OCI-LY3 (cell line): ENCODE data around the gene ARHGAP15.

Experiments used
- H2AFZ ChIP-seq: fragments of 200-600, 300-600 bp; shearing (Covaris generic); 2 replicates; pipeline ENCODE4 v1.6.0; 2014; ENCODE audit warnings: antibody characterized with exemption, low read depth, low read length
- H3K27ac ChIP-seq: fragments of 200-600, 300-600 bp; sonication (generic); 2 replicates; pipeline ENCODE4 v1.5.1; 2014; ENCODE audit warnings: mild to moderate bottlenecking, low read length, moderate library complexity, mixed read lengths
- H3K27me3 ChIP-seq: fragments of 200-600, 300-600 bp; sonication (generic); 2 replicates; pipeline ENCODE4 v1.6.1; 2014; ENCODE audit warnings: low read depth, low read length, mixed read lengths
- H3K36me3 ChIP-seq: fragments of 200-600, 300-600 bp; sonication (generic); replicated peaks from 2 replicates; pipeline ENCODE3; 2014; ENCODE audit warnings: low read depth, low read length, mixed read lengths
- H3K4me1 ChIP-seq: fragments of 300-600, 200-600 bp; sonication (generic); 2 replicates; pipeline ENCODE4 v1.6.1; 2014; ENCODE audit warnings: low read length, mixed read lengths
- H3K4me2 ChIP-seq: fragments of 200-600, 300-600 bp; sonication (generic); 2 replicates; pipeline ENCODE4 v1.6.1; 2014; ENCODE audit warnings: low read length, mixed read lengths
- H3K4me3 ChIP-seq: fragments of 300-600, 200-600 bp; sonication (generic); 2 replicates; pipeline ENCODE4 v1.5.1; 2014; ENCODE audit warnings: antibody characterized with exemption, mild to moderate bottlenecking, low read length, moderate library complexity
- H3K79me2 ChIP-seq: fragments of 300-600, 200-600 bp; shearing (Covaris generic); 2 replicates; pipeline ENCODE4 v1.6.1; 2014; ENCODE audit warnings: mild to moderate bottlenecking, low read length, mixed read lengths
- H3K9ac ChIP-seq: fragments of 300-600, 200-600 bp; shearing (Covaris generic); 2 replicates; pipeline ENCODE4 v1.6.0; 2014; ENCODE audit warnings: mild to moderate bottlenecking, low read length, moderate library complexity
- H3K9me3 ChIP-seq: fragments of 200-600, 300-600 bp; shearing (Covaris generic); 2 replicates; pipeline ENCODE4 v1.6.1; 2014; ENCODE audit warnings: low read length, mixed read lengths; ENCODE audit not compliant: insufficient read depth
- H4K20me1 ChIP-seq: fragments of 200-600, 300-600 bp; sonication (generic); 2 replicates; pipeline ENCODE4 v1.6.1; 2016; ENCODE audit warnings: low read length, mixed read lengths; ENCODE audit not compliant: insufficient read depth
- CTCF ChIP-seq: fragments of 200-600, 300-600 bp; sonication (generic); IDR thresholded peaks from 2 replicates; pipeline ENCODE4 v1.5.1; 2014; ENCODE audit warnings: antibody characterized with exemption, low read length, low read depth
- EZH2phosphoT487 ChIP-seq: fragments of 200-600 bp; shearing (Covaris generic); IDR thresholded peaks from 2 replicates; pipeline ENCODE4 v1.6.1; 2018; ENCODE audit warnings: antibody characterized with exemption, mixed run types, low read depth

ARHGAP15 gene

GRCh38 chr2:143807671-143808070 lies 678.5 kb downstream of the ARHGAP15 start:
- TF ChIP-seq EZH2phosphoT487: no peak
- no peak for TF ChIP-seq CTCF
- Histone ChIP-seq H3K4me3 (no peak overlapping the region), H2AFZ (no peak overlapping the region), H3K9me3 (0 out of 2 replicates have a peak, but pooled peaks cover 3% of the 10 kb centered on the region), H3K9ac (no peak overlapping the region), H3K36me3 (peaks cover 4% of the 10 kb centered on the region), H3K4me1 (peaks cover 21% of the 10 kb centered on the region), H3K4me2 (no peak overlapping the region), H3K27ac (no peak overlapping the region), H4K20me1 (no peaks in the 10 kb centered on the region), H3K27me3 (no peaks in the 10 kb centered on the region), H3K79me2 (no peaks in the 10 kb centered on the region)

- Histone ChIP-seq H3K9me3 (0 out of 2 replicates have a peak, but pooled peaks cover 3% of the 10 kb centered on the region), H3K27me3 (no peaks in the 10 kb centered on the region), H4K20me1 (no peaks in the 10 kb centered on the region), H3K27ac (no peak overlapping the region), H3K79me2 (no peaks in the 10 kb centered on the region), H3K4me3 (no peak overlapping the region), H2AFZ (no peak overlapping the region), H3K9ac (no peak overlapping the region), H3K4me1 (peaks cover 16% of the 10 kb centered on the region), H3K4me2 (no peak overlapping the region), H3K36me3 (peaks cover 4% of the 10 kb centered on the region)
- TF ChIP-seq CTCF: no peak
- no peak for TF ChIP-seq EZH2phosphoT487
Measured at GRCh38 chr2:143808166-143808565, 678.9 kb downstream of the ARHGAP15 start.

- Histone ChIP-seq H3K4me1 (peaks cover 23% of the 10 kb centered on the region), H4K20me1 (no peaks in the 10 kb centered on the region), H2AFZ (no peak overlapping the region), H3K9me3 (0 out of 2 replicates have a peak, but pooled peaks cover 3% of the 10 kb centered on the region), H3K36me3 (no peaks in the 10 kb centered on the region), H3K27ac (no peak overlapping the region), H3K79me2 (no peaks in the 10 kb centered on the region), H3K9ac (no peak overlapping the region), H3K27me3 (no peaks in the 10 kb centered on the region), H3K4me3 (no peak overlapping the region), H3K4me2 (no peak overlapping the region)
- TF ChIP-seq EZH2phosphoT487 (no peak), CTCF (no peak)
Measured at GRCh38 chr2:143815082-143815481, 685.9 kb downstream of the ARHGAP15 start.

- Histone ChIP-seq H3K27ac (no peak overlapping the region), H3K36me3 (no peaks in the 10 kb centered on the region), H2AFZ (no peak overlapping the region), H3K9ac (no peak overlapping the region), H3K4me2 (no peak overlapping the region), H3K27me3 (no peaks in the 10 kb centered on the region), H3K4me1 (peaks cover 23% of the 10 kb centered on the region), H3K79me2 (no peaks in the 10 kb centered on the region), H4K20me1 (no peaks in the 10 kb centered on the region), H3K9me3 (no peaks in the 10 kb centered on the region), H3K4me3 (no peak overlapping the region)
- TF ChIP-seq CTCF (no peak), EZH2phosphoT487 (no peak)
Measured at GRCh38 chr2:143816916-143817315, 687.7 kb downstream of the ARHGAP15 start.
